SK-N-SH (cell line): ENCODE results near the gene SCN1B. TPM values are rescaled to one million over a fixed set of nuclear protein-coding genes. Genes with fewer than 3 reads are reported as not detected.
"Not testable (repeated sequence)": the region's sequence is repeated elsewhere in the genome, so short reads cannot be mapped to it uniquely, and the experiment has no call there.

ENCODE experiments used
- CTCF ChIA-PET: fragments of 300-600, 350-600 bp; formaldehyde crosslinking; extraction: SDS; loops from one replicate; lab custom pipeline; 2021; lab: Yijun Ruan, JAX
- POLR2A ChIA-PET: fragments of 350-600 bp; sonication (Branson Sonifier 250); formaldehyde crosslinking; extraction: SDS; loops from one replicate; lab custom pipeline; 2020; ENCODE audit warnings: antibody characterized with exemption, inconsistent platforms; lab: Yijun Ruan, JAX
- DNase-seq: peaks from one replicate; pipeline ENCODE4 v3.0.0; 2012
- H2AFZ ChIP-seq: fragments of 200-600 bp; sonication (generic); 2 replicates; pipeline ENCODE4 v1.8.1; 2016; ENCODE audit warnings: antibody characterized with exemption, mild to moderate bottlenecking, low read depth
- H3F3A ChIP-seq: fragments of 200-600 bp; sonication (generic); replicated peaks from 2 replicates; pipeline ENCODE3; 2016; ENCODE audit warnings: antibody characterized with exemption, mild to moderate bottlenecking; ENCODE audit not compliant: insufficient read depth
- H3K27ac ChIP-seq, 2 experiments: fragments of 200-500 bp in 1 of 2; fragments of 200-600 bp in 1 of 2; sonication (Bioruptor generic) in 1 of 2; sonication (generic), shearing (Covaris generic) in 1 of 2; 2 replicates each; pipeline versions ENCODE4 v1.5.1 to v1.6.1; 2014 to 2016; ENCODE audit warnings: low read depth in 2 of 2, inconsistent platforms in 1 of 2, low read length in 1 of 2, mild to moderate bottlenecking in 1 of 2, mixed read lengths in 1 of 2
- H3K27me3 ChIP-seq: fragments of 200-600 bp; sonication (generic), shearing (Covaris generic); 2 replicates; pipeline ENCODE4 v1.6.1; 2016; ENCODE audit warnings: mixed run types; ENCODE audit not compliant: insufficient read depth
- H3K36me3 ChIP-seq, 2 experiments: fragments of 200-500 bp in 1 of 2; fragments of 200-600 bp in 1 of 2; sonication (Bioruptor generic) in 1 of 2; sonication (generic) in 1 of 2; replicated peaks in 1 of 2; 2 replicates each; pipeline versions ENCODE3 to v1.5.1; 2014 to 2016; ENCODE audit warnings: low read length in 1 of 2, mild to moderate bottlenecking in 1 of 2; ENCODE audit not compliant: insufficient read depth in 2 of 2, control insufficient read depth in 1 of 2
- H3K4me1 ChIP-seq, 2 experiments: fragments of 200-500 bp in 1 of 2; fragments of 200-600 bp in 1 of 2; sonication (Bioruptor generic) in 1 of 2; sonication (generic), shearing (Covaris generic) in 1 of 2; 2 replicates each; pipeline versions ENCODE4 v1.5.1 to v1.6.1; 2014 to 2016; ENCODE audit warnings: low read depth in 1 of 2, low read length in 1 of 2, mixed run types in 1 of 2; ENCODE audit not compliant: insufficient read depth in 2 of 2, control insufficient read depth in 1 of 2
- H3K4me2 ChIP-seq: fragments of 200-600 bp; sonication (generic), shearing (Covaris generic); 2 replicates; pipeline ENCODE4 v1.6.1; 2017; ENCODE audit warnings: mixed run types
- H3K4me3 ChIP-seq, 2 experiments: fragments of 200-500 bp in 1 of 2; fragments of 200-600 bp in 1 of 2; sonication (Bioruptor generic) in 1 of 2; sonication (generic), shearing (Covaris generic) in 1 of 2; 2 replicates each; pipeline versions ENCODE4 v1.5.1 to v1.8.1; 2014 to 2016; ENCODE audit warnings: low read depth in 2 of 2, inconsistent platforms in 1 of 2, low read length in 1 of 2, mild to moderate bottlenecking in 1 of 2, mixed read lengths in 1 of 2, moderate library complexity in 1 of 2
- H3K79me2 ChIP-seq: fragments of 200-600 bp; sonication (generic); 2 replicates; pipeline ENCODE4 v1.8.1; 2017; ENCODE audit warnings: mild to moderate bottlenecking; ENCODE audit not compliant: insufficient read depth
- H3K9ac ChIP-seq: fragments of 200-600 bp; sonication (generic); 2 replicates; pipeline ENCODE4 v1.6.1; 2017; ENCODE audit warnings: mixed run types
- H3K9me2 ChIP-seq: fragments of 200-600 bp; sonication (generic); 2 replicates; pipeline ENCODE4 v1.6.1; 2017; ENCODE audit warnings: mixed run types
- H3K9me3 ChIP-seq: fragments of 200-600 bp; sonication (generic); 2 replicates; pipeline ENCODE4 v1.6.1; 2017; ENCODE audit warnings: mixed run types, mild to moderate bottlenecking, moderate library complexity
- H4K20me1 ChIP-seq: fragments of 200-600 bp; sonication (generic); 2 replicates; pipeline ENCODE4 v1.6.1; 2017; ENCODE audit warnings: mild to moderate bottlenecking, mixed run types; ENCODE audit not compliant: insufficient read depth
- CHD2 ChIP-seq: fragments of 150-350 bp; IDR thresholded peaks from 2 replicates; pipeline ENCODE4 v1.6.1; 2018; ENCODE audit warnings: low read length; ENCODE audit not compliant: partially characterized antibody
- ELF1 ChIP-seq: IDR thresholded peaks from 2 replicates; pipeline ENCODE4 v1.4.0; 2012
- EZH2phosphoT487 ChIP-seq: fragments of 200-600 bp; sonication (generic); IDR thresholded peaks from 2 replicates; pipeline ENCODE4 v1.6.1; 2017; ENCODE audit warnings: low read depth, mixed run types, mild to moderate bottlenecking, antibody characterized with exemption, moderate library complexity, borderline replicate concordance
- FOSL2 ChIP-seq: IDR thresholded peaks from 2 replicates; pipeline ENCODE4 v1.4.0; 2012; ENCODE audit warnings: low read depth, mild to moderate bottlenecking, moderate library complexity, borderline replicate concordance
- FOXJ3 ChIP-seq: sonication (generic); formaldehyde crosslinking; IDR thresholded peaks from 2 replicates; pipeline ENCODE4 v1.5.1; 2020; ENCODE audit warnings: mild to moderate bottlenecking, missing genetic modification reagents
- FOXM1 ChIP-seq: IDR thresholded peaks from 2 replicates; pipeline ENCODE4 v1.4.0; 2012; ENCODE audit warnings: low read depth, mild to moderate bottlenecking
- GABPA ChIP-seq: IDR thresholded peaks from 2 replicates; pipeline ENCODE4 v1.4.0; 2012; ENCODE audit warnings: low read depth, mild to moderate bottlenecking
- GATA2 ChIP-seq: sonication (generic); formaldehyde crosslinking; IDR thresholded peaks from 2 replicates; pipeline ENCODE4 v1.5.0; 2020; ENCODE audit warnings: mild to moderate bottlenecking, missing genetic modification reagents
- MEF2A ChIP-seq: IDR thresholded peaks from 2 replicates; pipeline ENCODE4 v1.4.0; 2012; ENCODE audit warnings: low read depth, borderline replicate concordance
- MXI1 ChIP-seq: IDR thresholded peaks from 2 replicates; pipeline ENCODE4 v1.6.1; 2012; ENCODE audit warnings: mild to moderate bottlenecking, low read depth, low read length, improper control_type of control experiment
- NFIC ChIP-seq: IDR thresholded peaks from 2 replicates; pipeline ENCODE4 v1.4.0; 2012; ENCODE audit warnings: borderline replicate concordance
- RXRA ChIP-seq: IDR thresholded peaks from 2 replicates; pipeline ENCODE4 v1.4.0; 2012; ENCODE audit warnings: low read depth, mild to moderate bottlenecking, borderline replicate concordance
- SIN3A ChIP-seq: IDR thresholded peaks from 2 replicates; pipeline ENCODE4 v1.6.1; 2012; ENCODE audit warnings: low read depth, mild to moderate bottlenecking, low read length, moderate library complexity, borderline replicate concordance
- TAF1 ChIP-seq: IDR thresholded peaks from 2 replicates; pipeline ENCODE4 v1.6.1; 2012; ENCODE audit warnings: low read depth, mild to moderate bottlenecking, low read length, moderate library complexity, borderline replicate concordance
- TCF12 ChIP-seq: IDR thresholded peaks from 2 replicates; pipeline ENCODE4 v1.4.0; 2012
- YY1 ChIP-seq: IDR thresholded peaks from 2 replicates; pipeline ENCODE4 v1.4.0; 2012; ENCODE audit warnings: low read depth, mild to moderate bottlenecking
- WGBS: methylation state at CpG from one replicate; pipeline ENCODE4 v1.1.6; 2017; ENCODE audit warnings: low lambda C conversion rate; 5-methylcytosine and 5-hydroxymethylcytosine counted together
- polyA plus RNA-seq, 3 experiments: library from polyadenylated mRNA; depleted of rRNA; stranded (reverse); fragments of >200 nt; gene quantifications; 2 replicates each; pipeline ENCODE4 v1.2.3, GENCODE V29; 2012
- TF ChIP-seq, protein P1 (sequence below): fragments of 150-350 bp; IDR thresholded peaks from 2 replicates; pipeline ENCODE4 v1.6.1; 2016; ENCODE audit warnings: mild to moderate bottlenecking, low read depth, low read length
- TF ChIP-seq, protein P2 (sequence below): fragments of 200-600 bp; sonication (generic); IDR thresholded peaks from 2 replicates; pipeline ENCODE4 v1.6.1; 2017; ENCODE audit warnings: antibody characterized with exemption, mild to moderate bottlenecking, moderate library complexity
- TF ChIP-seq, protein P3 (sequence below): IDR thresholded peaks from 2 replicates; pipeline ENCODE4 v1.4.0; 2012; ENCODE audit warnings: low read depth
- TF ChIP-seq, protein P4 (sequence below): IDR thresholded peaks from 2 replicates; pipeline ENCODE4 v1.4.0; 2012; ENCODE audit warnings: low read depth, borderline replicate concordance

The SCN1B gene
- polyA plus RNA-seq, 1 of the 3 experiments (the other 2 are of a cell fraction) = 10.5 TPM

DNA sequence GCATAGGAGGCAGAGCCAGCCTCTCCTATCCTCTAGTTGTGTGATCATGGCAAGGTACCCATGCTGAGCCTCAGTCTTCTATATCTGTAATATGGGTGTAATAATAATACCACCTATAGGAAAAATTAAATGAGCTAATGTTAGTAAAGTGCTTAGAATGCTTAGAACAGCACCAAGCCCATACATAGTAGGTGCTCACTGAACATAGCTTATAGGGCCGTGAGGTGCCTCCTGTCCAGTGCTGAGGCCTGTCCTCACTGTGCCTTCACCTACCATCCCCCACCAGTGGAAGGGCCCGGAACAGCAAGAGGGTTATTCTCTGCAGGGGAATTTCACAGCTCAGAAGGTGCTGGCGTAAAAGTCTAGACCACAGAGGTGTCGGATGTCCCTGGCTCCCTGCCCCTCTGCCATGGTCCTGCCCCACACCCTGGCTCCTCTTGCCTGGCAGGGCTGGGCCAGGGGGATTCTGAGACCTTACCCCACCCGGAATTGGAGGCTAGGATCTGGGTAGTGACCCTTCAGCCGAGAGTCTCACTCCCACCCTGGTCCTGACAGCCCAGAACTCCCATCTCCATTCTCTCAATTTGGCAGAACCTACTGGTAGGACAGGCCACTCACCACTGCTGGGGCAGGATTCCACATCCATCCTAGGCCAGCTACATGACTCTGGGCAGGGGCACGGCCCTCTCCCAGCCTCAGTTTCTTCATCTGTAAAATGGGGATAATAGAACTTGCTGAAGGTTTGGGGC, 2.2 kb upstream of the SCN1B start:
- Histone ChIP-seq H3K79me2 (no peaks in the 10 kb centered on the region), H3K4me2 (no peak overlapping the region), H2AFZ (no peak overlapping the region), H3K9me3 (no peaks in the 10 kb centered on the region), H3K36me3 (peaks cover 0 to 35% of the 10 kb centered on the region in 2 experiments), H3K27ac (no peak overlapping the region), H3K27me3 (no peaks in the 10 kb centered on the region), H4K20me1 (no peaks in the 10 kb centered on the region), H3K4me3 (no peak overlapping the region), H3K4me1 (peaks cover 0 to 13% of the 10 kb centered on the region in 2 experiments; a peak in 1 of 4 replicates), H3K9me2 (no peaks in the 10 kb centered on the region), H3K9ac (no peak overlapping the region), H3F3A (peaks cover 7% of the 10 kb centered on the region)
- TF ChIP-seq MEF2A (no peak), NFIC (no peak), GATA2 (CRISPR knock-in tag) (no peak), ELF1 (no peak), EZH2phosphoT487 (no peak), FOXJ3 (no peak), YY1 (no peak), TAF1 (no peak), FOXM1 (no peak), GABPA (no peak), FOSL2 (no peak), RXRA (no peak), TCF12 (no peak), MXI1 (no peak), CHD2 (no peak), SIN3A (no peak)
- TF ChIP-seq, protein P1, sequence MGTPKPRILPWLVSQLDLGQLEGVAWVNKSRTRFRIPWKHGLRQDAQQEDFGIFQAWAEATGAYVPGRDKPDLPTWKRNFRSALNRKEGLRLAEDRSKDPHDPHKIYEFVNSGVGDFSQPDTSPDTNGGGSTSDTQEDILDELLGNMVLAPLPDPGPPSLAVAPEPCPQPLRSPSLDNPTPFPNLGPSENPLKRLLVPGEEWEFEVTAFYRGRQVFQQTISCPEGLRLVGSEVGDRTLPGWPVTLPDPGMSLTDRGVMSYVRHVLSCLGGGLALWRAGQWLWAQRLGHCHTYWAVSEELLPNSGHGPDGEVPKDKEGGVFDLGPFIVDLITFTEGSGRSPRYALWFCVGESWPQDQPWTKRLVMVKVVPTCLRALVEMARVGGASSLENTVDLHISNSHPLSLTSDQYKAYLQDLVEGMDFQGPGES = no peak
- TF ChIP-seq, protein P2, sequence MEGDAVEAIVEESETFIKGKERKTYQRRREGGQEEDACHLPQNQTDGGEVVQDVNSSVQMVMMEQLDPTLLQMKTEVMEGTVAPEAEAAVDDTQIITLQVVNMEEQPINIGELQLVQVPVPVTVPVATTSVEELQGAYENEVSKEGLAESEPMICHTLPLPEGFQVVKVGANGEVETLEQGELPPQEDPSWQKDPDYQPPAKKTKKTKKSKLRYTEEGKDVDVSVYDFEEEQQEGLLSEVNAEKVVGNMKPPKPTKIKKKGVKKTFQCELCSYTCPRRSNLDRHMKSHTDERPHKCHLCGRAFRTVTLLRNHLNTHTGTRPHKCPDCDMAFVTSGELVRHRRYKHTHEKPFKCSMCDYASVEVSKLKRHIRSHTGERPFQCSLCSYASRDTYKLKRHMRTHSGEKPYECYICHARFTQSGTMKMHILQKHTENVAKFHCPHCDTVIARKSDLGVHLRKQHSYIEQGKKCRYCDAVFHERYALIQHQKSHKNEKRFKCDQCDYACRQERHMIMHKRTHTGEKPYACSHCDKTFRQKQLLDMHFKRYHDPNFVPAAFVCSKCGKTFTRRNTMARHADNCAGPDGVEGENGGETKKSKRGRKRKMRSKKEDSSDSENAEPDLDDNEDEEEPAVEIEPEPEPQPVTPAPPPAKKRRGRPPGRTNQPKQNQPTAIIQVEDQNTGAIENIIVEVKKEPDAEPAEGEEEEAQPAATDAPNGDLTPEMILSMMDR = no peak
- TF ChIP-seq, protein P3, sequence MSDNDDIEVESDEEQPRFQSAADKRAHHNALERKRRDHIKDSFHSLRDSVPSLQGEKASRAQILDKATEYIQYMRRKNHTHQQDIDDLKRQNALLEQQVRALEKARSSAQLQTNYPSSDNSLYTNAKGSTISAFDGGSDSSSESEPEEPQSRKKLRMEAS = no peak
- TF ChIP-seq, protein P4, sequence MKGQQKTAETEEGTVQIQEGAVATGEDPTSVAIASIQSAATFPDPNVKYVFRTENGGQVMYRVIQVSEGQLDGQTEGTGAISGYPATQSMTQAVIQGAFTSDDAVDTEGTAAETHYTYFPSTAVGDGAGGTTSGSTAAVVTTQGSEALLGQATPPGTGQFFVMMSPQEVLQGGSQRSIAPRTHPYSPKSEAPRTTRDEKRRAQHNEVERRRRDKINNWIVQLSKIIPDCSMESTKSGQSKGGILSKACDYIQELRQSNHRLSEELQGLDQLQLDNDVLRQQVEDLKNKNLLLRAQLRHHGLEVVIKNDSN = no peak
- ChIA-PET CTCF (interaction anchor here (0.8 to 3.2 kb wide), 6 partner anchors 9 to 60 kb away, joined by 3 to 15 read pairs (median 4); no protein-coding TSS in a partner anchor), POLR2A (no interaction called here)
- 73% methylated on average over 4 of the region's 7 CpGs for WGBS
- no peak for DNase-seq

DNA sequence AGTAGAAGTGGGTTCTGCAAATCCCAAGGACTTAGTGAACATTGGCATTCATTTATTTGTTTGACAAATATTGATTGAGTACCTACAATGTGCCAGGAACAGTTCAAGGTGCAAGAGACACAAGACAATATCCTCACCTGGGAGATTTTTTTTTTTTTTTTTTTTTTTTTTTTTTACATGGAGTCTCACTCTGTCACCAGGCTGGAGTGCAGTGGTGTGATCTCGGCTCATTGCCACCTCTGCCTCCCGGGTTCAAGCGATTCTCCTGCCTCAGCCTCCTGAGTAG, 1.7 kb upstream of the SCN1B start:
- H3K9me2 ChIP-seq, H3K9ac ChIP-seq, H3K79me2 ChIP-seq, H3K4me3 ChIP-seq, H2AFZ ChIP-seq, H3K27me3 ChIP-seq, POLR2A ChIA-PET, H3K27ac ChIP-seq, H3K4me2 ChIP-seq, H3K9me3 ChIP-seq, H4K20me1 ChIP-seq, H3F3A ChIP-seq, DNase-seq: not testable (repeated sequence)
- peaks cover 0 to 18% of the 10 kb centered on the region in 2 experiments; a peak in 1 of 4 replicates for H3K4me1 ChIP-seq
- 89% methylated on average over 3 of the region's 3 CpGs for WGBS
- CTCF ChIA-PET = interaction anchor here (0.9 to 3.2 kb wide), 3 partner anchors 10 to 56 kb away, joined by 4 to 15 read pairs (median 5); no protein-coding TSS in a partner anchor
- H3K36me3 ChIP-seq = peaks cover 0 to 29% of the 10 kb centered on the region in 2 experiments

DNA sequence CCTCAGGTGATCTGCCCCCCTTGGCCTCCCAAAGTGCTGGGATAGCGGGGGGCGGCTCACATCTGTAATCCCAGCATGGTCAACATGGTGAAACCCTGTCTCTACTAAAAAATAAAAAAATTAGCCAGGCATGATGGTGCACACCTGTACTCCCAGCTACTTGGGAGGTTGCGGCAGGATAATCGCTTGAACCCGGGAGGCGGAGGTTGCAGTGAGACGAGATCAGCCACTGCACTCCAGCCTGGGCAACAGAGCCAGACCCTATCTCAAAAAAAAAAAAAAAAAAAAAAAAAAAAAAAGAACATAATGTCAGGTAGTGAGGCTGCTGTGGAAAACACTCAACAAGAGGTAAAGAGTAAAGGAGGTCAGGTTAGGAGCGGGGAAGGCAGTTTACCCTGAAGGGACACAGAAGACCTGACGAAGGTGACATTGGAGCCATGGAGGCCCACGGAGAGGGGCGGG, 964 bp upstream of the SCN1B start:
- H4K20me1 ChIP-seq, H3K27me3 ChIP-seq, POLR2A ChIA-PET, H3K9me2 ChIP-seq, H3K79me2 ChIP-seq, H3K27ac ChIP-seq, H3K4me2 ChIP-seq, H3F3A ChIP-seq, DNase-seq, H2AFZ ChIP-seq, H3K4me3 ChIP-seq, H3K9me3 ChIP-seq, H3K9ac ChIP-seq: not testable (repeated sequence)
- Histone ChIP-seq H3K4me1 (peaks cover 0 to 19% of the 10 kb centered on the region in 2 experiments; a peak in 1 of 4 replicates), H3K36me3 (peaks cover 0 to 22% of the 10 kb centered on the region in 2 experiments)
- 77% methylated on average over 11 of the region's 11 CpGs for WGBS
- CTCF ChIA-PET = interaction anchor here (0.9 to 6.4 kb wide), 4 partner anchors 11 to 70 kb away, joined by 3 to 49 read pairs (median 10); no protein-coding TSS in a partner anchor
